B cell (primary cell): Measurements from ENCODE around the gene PPP4C. TPM values are rescaled to one million over a fixed set of nuclear protein-coding genes. Genes with fewer than 3 reads are reported as not detected.

Experiments
- ATAC-seq: fragments of 200-7000 bp; cut with Tn5 transposase; one replicate; pipeline ENCODE4 v1.10.0; 2021; ENCODE audit warnings: low read depth, mild to moderate bottlenecking, moderate number of reproducible peaks, moderate library complexity
- CTCF ChIA-PET: fragments of 350-600 bp; sonication (Branson Sonifier 250); formaldehyde crosslinking; loops from one replicate; lab custom pipeline; 2021; ENCODE audit warnings: antibody characterized with exemption, inconsistent platforms; lab: Charles Lee
- POLR2A ChIA-PET: fragments of 350-600 bp; sonication (Branson Sonifier 250); formaldehyde crosslinking; loops from one replicate; lab custom pipeline; 2021; ENCODE audit warnings: antibody characterized with exemption; lab: Charles Lee
- DNase-seq: peaks from one replicate; pipeline ENCODE4 v3.0.0; 2013
- H2AFZ ChIP-seq: 2 replicates; pipeline ENCODE4 v1.6.1; 2012; ENCODE audit warnings: mild to moderate bottlenecking, low read depth, low read length; ENCODE audit not compliant: insufficient read depth, poor library complexity, severe bottlenecking
- H3K27ac ChIP-seq, 2 donors: 1 replicate in 1 of 2; 2 replicates in 1 of 2; pipeline ENCODE4 v1.5.1; 2012 to 2013; ENCODE audit warnings: low read length in 2 of 2, mild to moderate bottlenecking in 2 of 2, moderate library complexity in 1 of 2
- H3K27me3 ChIP-seq, 4 experiments: fragments of 200-600 bp in 1 of 4; sonication (generic) in 1 of 4; replicated peaks in 1 of 4; 1 replicate in 2 of 4; 2 replicates in 2 of 4; pipeline versions ENCODE4 v1.6.1 to v1.7.0; 2013 to 2016; ENCODE audit warnings: low read length in 3 of 4, mild to moderate bottlenecking in 2 of 4, mixed read lengths in 1 of 4, moderate library complexity in 1 of 4; ENCODE audit not compliant: insufficient read depth in 4 of 4, control insufficient read depth in 3 of 4; ENCODE audit errors: control extremely low read depth in 1 of 4
- H3K36me3 ChIP-seq, 2 experiments: replicated peaks in 1 of 2; 1 replicate in 1 of 2; 2 replicates in 1 of 2; pipeline versions ENCODE4 v1.6.1 to v1.7.1; 2013; ENCODE audit warnings: low read length in 1 of 2; ENCODE audit not compliant: insufficient read depth in 2 of 2, control insufficient read depth in 1 of 2; ENCODE audit errors: control extremely low read depth in 1 of 2, extremely low read depth in 1 of 2
- H3K4me1 ChIP-seq, 2 donors: fragments of 200-600 bp in 1 of 2; sonication (generic) in 1 of 2; 1 replicate in 1 of 2; 2 replicates in 1 of 2; pipeline versions ENCODE4 v1.5.1 to v1.6.1; 2013 to 2017; ENCODE audit warnings: low read length in 2 of 2; ENCODE audit not compliant: control insufficient read depth in 2 of 2, insufficient read depth in 2 of 2
- H3K4me2 ChIP-seq: replicated peaks from 2 replicates; pipeline ENCODE3; 2012; ENCODE audit warnings: mild to moderate bottlenecking, low read depth, low read length; ENCODE audit not compliant: poor library complexity, severe bottlenecking
- H3K4me3 ChIP-seq, 5 experiments: fragments of 200-600 bp in 1 of 5; sonication (generic) in 1 of 5; 1 replicate in 3 of 5; 2 replicates in 2 of 5; pipeline versions ENCODE4 v1.5.1 to v1.7.0; 2011 to 2016; ENCODE audit warnings: low read length in 4 of 5, mild to moderate bottlenecking in 4 of 5, low read depth in 2 of 5, control low read depth in 1 of 5, moderate library complexity in 1 of 5; ENCODE audit not compliant: insufficient read depth in 1 of 5; ENCODE audit errors: control extremely low read depth in 1 of 5, extremely low read depth in 1 of 5
- H3K79me2 ChIP-seq: fragments of 200-600 bp; sonication (generic); one replicate; pipeline ENCODE4 v1.6.0; 2016; ENCODE audit warnings: low read length; ENCODE audit not compliant: control insufficient read depth, insufficient read depth
- H3K9ac ChIP-seq: fragments of 200-600 bp; sonication (generic); 2 replicates; pipeline ENCODE4 v1.6.1; 2017; ENCODE audit warnings: mild to moderate bottlenecking, low read length, moderate library complexity
- H3K9me3 ChIP-seq, 3 donors: one replicate each; pipeline versions ENCODE4 v1.6.1 to v1.7.1; 2013; ENCODE audit warnings: low read length in 2 of 3; ENCODE audit not compliant: control insufficient read depth in 2 of 3, insufficient read depth in 1 of 3; ENCODE audit errors: control extremely low read depth in 1 of 3
- H4K20me1 ChIP-seq: 2 replicates; pipeline ENCODE4 v1.6.0; 2012; ENCODE audit warnings: mild to moderate bottlenecking, low read length; ENCODE audit not compliant: insufficient read depth, control insufficient read depth, poor library complexity, severe bottlenecking
- H3K27ac Mint-ChIP-seq: one replicate; pipeline ENCODE4 v1.8.0; 2021; ENCODE audit warnings: mixed read lengths
- H3K27me3 Mint-ChIP-seq: one replicate; pipeline ENCODE4 v1.8.0; 2021; ENCODE audit warnings: mixed read lengths
- H3K4me1 Mint-ChIP-seq: one replicate; pipeline ENCODE4 v1.8.0; 2021; ENCODE audit warnings: mixed read lengths
- H3K4me3 Mint-ChIP-seq: one replicate; pipeline ENCODE4 v1.8.0; 2021; ENCODE audit warnings: mixed read lengths
- H3K9me3 Mint-ChIP-seq: one replicate; pipeline ENCODE4 v1.8.0; 2022; ENCODE audit warnings: mixed read lengths; ENCODE audit not compliant: insufficient read depth
- CTCF ChIP-seq: fragments of 200-600 bp; IDR thresholded peaks from one replicate; pipeline ENCODE4 v1.8.0; 2022; ENCODE audit warnings: antibody characterized with exemption, mild to moderate bottlenecking
- EZH2 ChIP-seq: IDR thresholded peaks from 2 replicates; pipeline ENCODE4 v1.6.1; 2012; ENCODE audit warnings: borderline replicate concordance, low read depth, mild to moderate bottlenecking, moderate library complexity, low read length; ENCODE audit not compliant: insufficient read depth, poor library complexity, severe bottlenecking
- WGBS: methylation state at CpG from one replicate; pipeline ENCODE4 v1.1.5; 2013; ENCODE audit warnings: missing lambda C conversion rate; ENCODE audit not compliant: insufficient coverage; 5-methylcytosine and 5-hydroxymethylcytosine counted together
- intact Hi-C: fragments of 100-400 bp; cut with micrococcal nuclease; formaldehyde crosslinking; loops from one replicate; pipeline ENCODE4 v1.10.0; 2022
- polyA plus RNA-seq: library from polyadenylated mRNA; depleted of rRNA; stranded (reverse); fragments of >200 nt; gene quantifications from 2 replicates; pipeline ENCODE4 v1.2.3, GENCODE V29; 2012
- total RNA-seq, 2 donors: library from RNA; stranded (reverse); fragments of 120-200 nt in 1 of 2; gene quantifications; 1 replicate in 1 of 2; 2 replicates in 1 of 2; pipeline versions ENCODE4 v1.2.3 to v1.2.4, GENCODE V29; 2013 to 2022

The PPP4C gene
- total and polyA plus RNA-seq, 2 donors (not counting 1 experiment from before 2014, with no cell fraction given) = 93.3 to 106 TPM

DNA sequence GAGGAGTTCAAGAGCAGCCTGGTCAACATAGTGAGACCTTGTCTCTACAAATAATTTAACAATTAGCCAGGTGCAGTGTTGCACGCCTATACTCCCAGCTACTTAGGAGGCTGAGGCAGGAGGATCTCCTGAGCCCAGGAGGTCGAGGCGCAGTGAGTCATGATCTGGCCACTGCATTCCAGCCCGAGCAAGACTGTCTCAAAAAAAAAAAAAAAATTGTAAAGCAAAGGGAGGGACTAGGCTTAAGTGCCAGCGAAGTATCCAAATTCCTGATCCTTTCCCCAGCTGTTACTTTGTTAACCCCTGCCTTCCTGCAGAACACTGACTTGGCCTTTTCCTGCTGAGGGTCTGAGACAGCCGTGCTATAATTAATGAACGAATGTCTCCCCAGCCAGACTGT, 34.9 kb downstream of the PPP4C start:
- Histone ChIP-seq H3K4me1 (peaks cover 0 to 5% of the 10 kb centered on the region in 2 donors), H3K36me3 (peaks cover 8 to 16% of the 10 kb centered on the region in 2 experiments), H2AFZ (no peak overlapping the region), H3K9ac (no peak overlapping the region), H3K4me3 (no peak overlapping the region), H3K9me3 (peaks cover 0 to 3% (median 0%) of the 10 kb centered on the region in 3 donors), H4K20me1 (no peaks in the 10 kb centered on the region), H3K27me3 (no peaks in the 10 kb centered on the region), H3K27ac (no peak overlapping the region), H3K79me2 (no peaks in the 10 kb centered on the region), H3K4me2 (no peak overlapping the region)
- Mint-ChIP-seq H3K4me3 (no peak overlapping the region), H3K9me3 (no peaks in the 10 kb centered on the region), H3K27me3 (no peaks in the 10 kb centered on the region), H3K27ac (no peak overlapping the region), H3K4me1 (peaks cover 4% of the 10 kb centered on the region)
- ChIA-PET POLR2A (interaction anchor here (0.6 kb wide), 1 partner anchor 14 kb away, joined by 3 read pairs; no protein-coding TSS in a partner anchor), CTCF (interaction anchor here (0.7 to 5.5 kb wide), 3 partner anchors 18 to 518 kb away, joined by 3 to 27 read pairs (median 3); partner anchors contain the start of gene TBX6)
- ATAC-seq = no peak
- TF ChIP-seq CTCF (no peak), EZH2 (no peak)
- intact Hi-C loops = no loop called here
- 92% methylated on average over 2 of the region's 7 CpGs for WGBS
- no peak for DNase-seq

GRCh38 chr16:30112197-30113030, 36.6 kb downstream of the PPP4C start:
- intact Hi-C loops = no loop called here
- Mint-ChIP-seq H3K27me3 (no peaks in the 10 kb centered on the region), H3K4me3 (no peak overlapping the region), H3K27ac (no peak overlapping the region), H3K9me3 (no peaks in the 10 kb centered on the region), H3K4me1 (peaks cover 4% of the 10 kb centered on the region)
- peak; percentile 47 for ATAC-seq
- H3K9ac ChIP-seq = no peak overlapping the region
- CTCF ChIA-PET = interaction anchor here (0.6 to 5.5 kb wide), 11 partner anchors 8 to 297 kb away, joined by 3 to 27 read pairs (median 4); partner anchors contain the start of genes ALDOA, CORO1A and TBX6
- WGBS = 87% methylated on average over 16 of the region's 29 CpGs
- no peak overlapping the region for H3K4me3 ChIP-seq
- H3K27ac ChIP-seq = no peak overlapping the region
- peak; percentile 59 for DNase-seq
- peak; percentile 43 for TF ChIP-seq CTCF
- no peak for TF ChIP-seq EZH2
- H4K20me1 ChIP-seq = no peaks in the 10 kb centered on the region
- no peak overlapping the region for H2AFZ ChIP-seq
- no peaks in the 10 kb centered on the region for H3K27me3 ChIP-seq
- peaks cover 8 to 28% of the 10 kb centered on the region in 2 experiments for H3K36me3 ChIP-seq
- H3K9me3 ChIP-seq = peaks cover 0 to 3% (median 0%) of the 10 kb centered on the region in 3 donors
- H3K4me1 ChIP-seq = peaks cover 0 to 5% of the 10 kb centered on the region in 2 donors
- H3K4me2 ChIP-seq = no peak overlapping the region
- POLR2A ChIA-PET = interaction anchor here (0.6 to 1.2 kb wide), 3 partner anchors 18 to 72 kb away, joined by 3 read pairs; no protein-coding TSS in a partner anchor
- no peaks in the 10 kb centered on the region for H3K79me2 ChIP-seq
